ENCODE results near the gene ESYT3. TPM values are rescaled to one million over a fixed set of nuclear protein-coding genes. Genes with fewer than 3 reads are reported as not detected.

The ESYT3 gene
- total RNA-seq, 3 donors from 2014 or later: 0.32 to 4.2 (median 2.3) TPM

DNA sequence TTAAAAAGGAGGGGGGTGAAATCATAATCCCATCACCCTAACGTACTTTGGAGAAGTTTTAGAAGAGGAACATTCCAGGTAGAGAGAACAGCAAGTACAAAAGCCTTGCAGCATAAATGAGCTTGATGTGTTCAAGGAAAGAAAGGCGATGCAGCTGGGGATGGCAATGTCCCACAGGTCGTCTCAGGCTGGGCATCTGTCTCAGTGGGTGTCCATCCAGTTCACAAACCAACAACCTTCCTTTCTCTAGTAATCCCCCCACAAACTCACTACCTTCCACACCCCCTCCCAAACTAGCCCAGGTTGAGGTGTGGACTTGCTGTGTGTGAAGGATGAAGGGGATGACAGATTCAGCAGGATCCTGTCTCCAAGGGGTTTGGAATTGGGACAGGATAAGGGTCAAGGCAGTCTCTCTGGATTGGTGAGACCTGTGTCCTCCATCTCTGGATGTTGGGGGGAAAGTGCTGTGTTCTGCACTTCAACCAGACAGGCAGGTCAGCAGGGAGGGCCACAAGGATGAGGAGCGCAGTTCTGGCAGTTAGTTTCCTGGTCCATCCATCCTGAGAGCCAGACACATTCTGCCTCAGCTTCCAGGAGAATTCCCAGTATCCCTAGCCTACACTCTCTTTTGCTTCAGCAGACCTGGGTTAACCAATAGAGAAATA, 1.7 kb upstream of the ESYT3 start:
- Histone ChIP-seq H3K4me1 (no peaks in the 10 kb centered on the region), H3K4me3 (no peak overlapping the region), H3K27me3 (peaks cover 0 to 12% of the 10 kb centered on the region in 2 donors), H3K9me3 (no peaks in the 10 kb centered on the region), H3K27ac (no peak overlapping the region), H3K36me3 (no peaks in the 10 kb centered on the region)
- TF ChIP-seq POLR2A (IDR thresholded peaks at IDR 0.05): no peak
- TF ChIP-seq POLR2AphosphoS5 (IDR thresholded peaks at IDR 0.05): no peak
- TF ChIP-seq, protein P1, sequence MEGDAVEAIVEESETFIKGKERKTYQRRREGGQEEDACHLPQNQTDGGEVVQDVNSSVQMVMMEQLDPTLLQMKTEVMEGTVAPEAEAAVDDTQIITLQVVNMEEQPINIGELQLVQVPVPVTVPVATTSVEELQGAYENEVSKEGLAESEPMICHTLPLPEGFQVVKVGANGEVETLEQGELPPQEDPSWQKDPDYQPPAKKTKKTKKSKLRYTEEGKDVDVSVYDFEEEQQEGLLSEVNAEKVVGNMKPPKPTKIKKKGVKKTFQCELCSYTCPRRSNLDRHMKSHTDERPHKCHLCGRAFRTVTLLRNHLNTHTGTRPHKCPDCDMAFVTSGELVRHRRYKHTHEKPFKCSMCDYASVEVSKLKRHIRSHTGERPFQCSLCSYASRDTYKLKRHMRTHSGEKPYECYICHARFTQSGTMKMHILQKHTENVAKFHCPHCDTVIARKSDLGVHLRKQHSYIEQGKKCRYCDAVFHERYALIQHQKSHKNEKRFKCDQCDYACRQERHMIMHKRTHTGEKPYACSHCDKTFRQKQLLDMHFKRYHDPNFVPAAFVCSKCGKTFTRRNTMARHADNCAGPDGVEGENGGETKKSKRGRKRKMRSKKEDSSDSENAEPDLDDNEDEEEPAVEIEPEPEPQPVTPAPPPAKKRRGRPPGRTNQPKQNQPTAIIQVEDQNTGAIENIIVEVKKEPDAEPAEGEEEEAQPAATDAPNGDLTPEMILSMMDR (IDR thresholded peaks at IDR 0.05): no peak
- intact Hi-C loops (cut with DNase I; ENCODE audit: low total_unique reads): no loop called here
- no peak for DNase-seq (ENCODE audit: low spot score in 2 of 2)

DNA sequence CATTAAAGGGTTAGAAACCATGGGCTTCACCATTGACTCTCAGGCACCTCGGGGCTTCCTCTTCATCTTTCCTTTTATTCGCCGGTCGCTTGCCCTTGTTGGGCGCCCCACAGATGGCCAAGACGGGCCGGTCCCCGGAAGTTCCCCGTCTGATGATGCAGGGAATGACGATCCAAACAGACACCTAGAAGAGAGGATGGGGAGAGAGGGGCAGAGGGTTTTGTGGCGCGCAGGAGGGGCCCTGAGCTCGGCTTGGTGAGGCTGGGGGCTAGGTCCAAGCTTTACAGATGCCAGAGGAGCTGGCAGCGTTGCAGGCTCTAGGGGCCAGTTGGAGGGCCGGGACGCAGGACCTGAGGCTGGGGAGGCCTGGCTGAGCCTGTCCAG, 532 bp upstream of the ESYT3 start:
- intact Hi-C loops (cut with DNase I; ENCODE audit: low total_unique reads): no loop called here
- no peak overlapping the region for H3K27ac ChIP-seq

DNA sequence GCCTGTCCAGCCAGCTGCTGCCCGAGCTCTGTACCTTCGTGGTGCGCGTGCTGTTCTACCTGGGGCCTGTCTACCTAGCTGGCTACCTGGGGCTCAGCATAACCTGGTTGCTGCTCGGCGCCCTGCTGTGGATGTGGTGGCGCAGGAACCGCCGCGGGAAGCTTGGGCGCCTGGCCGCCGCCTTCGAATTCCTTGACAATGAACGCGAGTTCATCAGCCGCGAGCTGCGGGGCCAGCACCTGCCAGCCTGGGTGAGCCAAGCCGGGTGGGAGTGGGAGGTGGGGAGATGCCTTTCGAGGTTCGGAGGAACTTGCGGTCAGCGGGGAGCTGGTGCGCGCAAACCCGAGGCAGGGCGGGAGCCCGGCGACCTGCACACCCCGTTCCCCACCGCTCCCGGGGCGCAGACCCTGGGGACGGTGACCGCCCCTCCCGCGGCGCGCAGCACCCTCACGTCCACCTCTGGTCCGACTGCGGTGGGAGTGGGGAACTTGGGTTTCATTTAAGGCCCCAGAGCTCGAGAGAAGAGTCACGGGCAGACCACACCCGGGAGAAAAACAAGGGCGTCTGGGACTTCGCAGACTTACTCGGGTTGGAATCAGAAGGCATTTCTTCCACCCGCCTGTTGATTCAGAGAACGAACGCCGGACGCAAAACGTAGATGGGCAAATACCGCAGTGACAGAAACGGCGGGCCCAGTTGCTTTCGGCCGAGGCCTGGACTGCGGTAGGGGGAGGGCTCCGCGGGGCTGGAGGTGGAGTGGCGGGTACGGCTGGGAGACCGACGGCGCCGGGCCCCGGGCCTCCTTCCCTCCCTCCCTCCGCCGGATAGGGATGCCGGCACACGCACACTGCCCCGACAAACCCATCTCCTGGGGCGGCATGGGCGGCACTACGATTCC, 708 bp downstream of the ESYT3 start:
- Histone ChIP-seq H3K27ac (no peak overlapping the region), H3K9me3 (no peaks in the 10 kb centered on the region), H3K4me1 (no peaks in the 10 kb centered on the region), H3K4me3 (peak overlapping the region; percentile 42 to 83 (median 63)), H3K36me3 (no peaks in the 10 kb centered on the region), H3K27me3 (peaks cover 0 to 12% of the 10 kb centered on the region in 2 donors)
- TF ChIP-seq POLR2A (IDR thresholded peaks at IDR 0.05) (no peak), POLR2AphosphoS5 (IDR thresholded peaks at IDR 0.05) (no peak)
- TF ChIP-seq, protein P1 (IDR thresholded peaks at IDR 0.05): no peak
- no peak for DNase-seq (ENCODE audit: low spot score in 2 of 2)
- intact Hi-C loops (cut with DNase I; ENCODE audit: low total_unique reads): no loop called here

More for the DNA sequence above, 532 bp upstream of the ESYT3 start:
- Histone ChIP-seq H3K9me3 (no peaks in the 10 kb centered on the region), H3K4me3 (peak overlapping the region; percentile 42 to 83 (median 63)), H3K27me3 (peaks cover 0 to 12% of the 10 kb centered on the region in 2 donors), H3K36me3 (no peaks in the 10 kb centered on the region), H3K4me1 (no peaks in the 10 kb centered on the region)
- no peak for DNase-seq (ENCODE audit: low spot score in 2 of 2)
- TF ChIP-seq, protein P1 (IDR thresholded peaks at IDR 0.05): no peak
- TF ChIP-seq POLR2AphosphoS5 (IDR thresholded peaks at IDR 0.05) (no peak), POLR2A (IDR thresholded peaks at IDR 0.05) (no peak)

DNA sequence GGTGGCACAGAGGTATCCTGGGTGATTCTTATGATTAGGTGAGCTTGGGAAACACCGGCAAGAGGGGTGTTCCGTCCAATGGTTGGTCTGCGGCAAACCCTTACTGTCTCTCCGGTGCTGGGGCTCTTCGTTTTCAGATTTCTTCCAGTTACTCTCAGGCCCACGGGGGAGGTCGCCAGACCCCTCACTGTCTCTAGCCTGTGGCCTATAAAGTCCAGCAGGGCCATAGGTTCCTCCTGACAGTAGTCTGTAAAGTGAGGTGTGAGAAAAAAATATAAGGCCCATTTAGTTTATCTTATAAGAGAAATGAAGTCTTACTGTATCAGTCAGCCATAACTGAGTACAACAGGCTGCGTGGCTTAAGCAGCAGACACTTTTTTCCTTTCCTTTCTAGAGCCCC, 1.4 kb downstream of the ESYT3 start:
- no peaks in the 10 kb centered on the region for H3K9me3 ChIP-seq
- DNase-seq (ENCODE audit: low spot score in 2 of 2): no peak
- H3K27ac ChIP-seq: no peak overlapping the region
- peak overlapping the region in 2 of 3 donors; percentile 63 to 83 for H3K4me3 ChIP-seq
- intact Hi-C loops (cut with DNase I; ENCODE audit: low total_unique reads): no loop called here
- peaks cover 0 to 12% of the 10 kb centered on the region in 2 donors for H3K27me3 ChIP-seq
- H3K4me1 ChIP-seq: no peaks in the 10 kb centered on the region
- H3K36me3 ChIP-seq: no peaks in the 10 kb centered on the region
- TF ChIP-seq POLR2A (IDR thresholded peaks at IDR 0.05): no peak

DNA sequence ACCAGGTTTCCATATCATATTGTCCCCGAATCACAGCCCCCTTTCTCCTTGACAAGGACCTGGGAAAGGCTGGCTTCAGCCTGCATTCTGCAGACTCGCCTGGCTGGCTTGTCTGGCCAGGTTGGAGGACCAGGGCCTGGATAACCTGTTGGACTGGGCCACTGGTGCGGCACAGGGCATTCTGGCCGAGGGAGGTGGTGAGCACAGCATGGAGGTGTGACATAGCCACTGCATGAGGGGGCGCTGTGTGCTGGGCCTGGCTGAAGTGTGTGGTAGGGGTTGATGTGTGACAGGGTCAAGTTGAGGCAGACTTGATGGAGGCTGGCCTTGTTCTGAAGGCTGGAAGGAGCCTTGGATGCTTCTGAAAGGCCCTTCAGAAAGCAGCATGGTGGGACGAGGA, 2.9 kb downstream of the ESYT3 start:
- Histone ChIP-seq H3K4me3 (no peak overlapping the region), H3K27me3 (peaks cover 0 to 8% of the 10 kb centered on the region in 2 donors), H3K36me3 (no peaks in the 10 kb centered on the region), H3K9me3 (no peaks in the 10 kb centered on the region), H3K27ac (no peak overlapping the region), H3K4me1 (no peaks in the 10 kb centered on the region)
- no peak for TF ChIP-seq POLR2AphosphoS5 (IDR thresholded peaks at IDR 0.05)
- TF ChIP-seq, protein P1 (IDR thresholded peaks at IDR 0.05): no peak
- no peak for TF ChIP-seq POLR2A (IDR thresholded peaks at IDR 0.05)
- intact Hi-C loops (cut with DNase I; ENCODE audit: low total_unique reads): no loop called here
- DNase-seq (ENCODE audit: low spot score in 2 of 2): no peak

All from breast epithelium (tissue), 4 donors.